GM23338 (cell line): ENCODE measurements around the gene MAGOH. TPM values are rescaled to one million over a fixed set of nuclear protein-coding genes. Genes with fewer than 3 reads are reported as not detected.

Experiments
- ATAC-seq: fragments of 200-7000 bp; cut with Tn5 transposase; 3 replicates; pipeline ENCODE4 v1.9.1; 2020
- DNase-seq: peaks from one replicate; pipeline ENCODE4 v3.0.0-alpha.2; 2015; ENCODE audit warnings: low spot score
- H2AFZ ChIP-seq: fragments of 200-600 bp; sonication (generic); 2 replicates; pipeline ENCODE4 v1.8.0; 2016; ENCODE audit warnings: antibody characterized with exemption, mild to moderate bottlenecking, moderate library complexity
- H3F3A ChIP-seq: fragments of 200-600 bp; sonication (generic); replicated peaks from 2 replicates; pipeline ENCODE4 v1.8.0; 2017; ENCODE audit warnings: antibody characterized with exemption, mixed run types, low read depth
- H3K27ac ChIP-seq: fragments of 200-600 bp; sonication (generic); 2 replicates; pipeline ENCODE4 v1.6.1; 2016; ENCODE audit warnings: low read depth
- H3K27me3 ChIP-seq: fragments of 200-600 bp; sonication (generic); 2 replicates; pipeline ENCODE4 v1.8.0; 2016; ENCODE audit warnings: mild to moderate bottlenecking, mixed run types, moderate library complexity; ENCODE audit not compliant: insufficient read depth
- H3K36me3 ChIP-seq: fragments of 200-600 bp; sonication (generic); 2 replicates; pipeline ENCODE4 v1.8.0; 2016; ENCODE audit warnings: mild to moderate bottlenecking; ENCODE audit not compliant: insufficient read depth
- H3K4me1 ChIP-seq: fragments of 200-600 bp; sonication (generic); 2 replicates; pipeline ENCODE4 v1.8.0; 2016; ENCODE audit warnings: mild to moderate bottlenecking, moderate library complexity; ENCODE audit not compliant: insufficient read depth
- H3K4me2 ChIP-seq: fragments of 200-600 bp; sonication (generic); 2 replicates; pipeline ENCODE4 v1.7.1; 2017; ENCODE audit warnings: mixed run types
- H3K4me3 ChIP-seq: fragments of 200-600 bp; sonication (generic); 2 replicates; pipeline ENCODE4 v1.6.1; 2016; ENCODE audit warnings: mixed run types
- H3K79me2 ChIP-seq: fragments of 200-600 bp; sonication (generic); replicated peaks from 2 replicates; pipeline ENCODE4 v1.8.0; 2017; ENCODE audit warnings: mild to moderate bottlenecking; ENCODE audit not compliant: insufficient read depth
- H3K9me2 ChIP-seq: fragments of 200-600 bp; sonication (generic); 2 replicates; pipeline ENCODE4 v1.8.0; 2017; ENCODE audit not compliant: insufficient read depth
- H4K20me1 ChIP-seq: fragments of 200-600 bp; sonication (generic); replicated peaks from 2 replicates; pipeline ENCODE4 v1.8.0; 2017; ENCODE audit warnings: mild to moderate bottlenecking; ENCODE audit not compliant: insufficient read depth
- H3K27ac Mint-ChIP-seq: 2 replicates; pipeline ENCODE4 v1.8.0; 2020; ENCODE audit warnings: inconsistent platforms, mild to moderate bottlenecking, moderate library complexity, mixed read lengths
- H3K27me3 Mint-ChIP-seq: 3 replicates; pipeline ENCODE4 v1.8.0; 2022; ENCODE audit warnings: low read depth, mild to moderate bottlenecking, moderate library complexity, mixed read lengths, inconsistent platforms; ENCODE audit not compliant: insufficient read depth, poor library complexity
- H3K36me3 Mint-ChIP-seq: 3 replicates; pipeline ENCODE4 v1.8.0; 2021; ENCODE audit warnings: low read depth, mild to moderate bottlenecking, inconsistent platforms, moderate library complexity, mixed read lengths
- H3K4me1 Mint-ChIP-seq: 3 replicates; pipeline ENCODE4 v1.8.0; 2020; ENCODE audit warnings: mild to moderate bottlenecking, inconsistent platforms, mixed read lengths
- H3K4me3 Mint-ChIP-seq: 3 replicates; pipeline ENCODE4 v1.8.0; 2021; ENCODE audit warnings: moderate library complexity, mild to moderate bottlenecking, inconsistent platforms, mixed read lengths
- H3K9me3 Mint-ChIP-seq: 3 replicates; pipeline ENCODE4 v1.8.0; 2020; ENCODE audit warnings: moderate library complexity, mild to moderate bottlenecking, inconsistent platforms, mixed read lengths
- CREB1 ChIP-seq: fragments of 250-450 bp; sonication (Bioruptor Pico); IDR thresholded peaks from 2 replicates; pipeline ENCODE4 v1.5.0; 2020; ENCODE audit warnings: low read depth, mild to moderate bottlenecking, moderate library complexity
- JUNB ChIP-seq: IDR thresholded peaks from one replicate; pipeline ENCODE4 v1.6.1; 2016; ENCODE audit warnings: antibody characterized with exemption; ENCODE audit not compliant: unreplicated experiment
- NANOG ChIP-seq: IDR thresholded peaks from 2 replicates; pipeline ENCODE4 v1.6.1; 2016; ENCODE audit warnings: antibody characterized with exemption, borderline replicate concordance
- POLR2AphosphoS5 ChIP-seq: IDR thresholded peaks from 2 replicates; pipeline ENCODE4 v1.6.1; 2016; ENCODE audit warnings: antibody characterized with exemption, low read depth
- ZNF114 ChIP-seq: fragments of 250-450 bp; sonication (Bioruptor Pico); IDR thresholded peaks from 2 replicates; pipeline ENCODE4 v1.5.0; 2020; ENCODE audit warnings: mild to moderate bottlenecking, moderate library complexity
- ZNF331 ChIP-seq: fragments of 250-450 bp; sonication (Bioruptor Pico); IDR thresholded peaks from 2 replicates; pipeline ENCODE4 v1.5.0; 2020; ENCODE audit warnings: low read depth, mild to moderate bottlenecking, moderate library complexity
- polyA plus RNA-seq: library from polyadenylated mRNA; unstranded; fragments of >200 nt; fragmentation: Nextera tagmentation; extraction: Ambion mirVana; gene quantifications from 2 replicates; pipeline ENCODE4 v1.2.1, GENCODE V29; 2016
- total RNA-seq: library from RNA; depleted of rRNA; stranded (reverse); fragments of >200 nt; shearing (Covaris generic); gene quantifications from 2 replicates; pipeline ENCODE4 v1.2.3, GENCODE V29; 2014
- TF ChIP-seq, protein P1 (sequence below), 2 experiments: fragments of 200-600 bp in 1 of 2; sonication (generic) in 1 of 2; conservative IDR thresholded peaks; 2 replicates each; pipeline versions ENCODE4 v1.5.1 to v1.6.1; 2016 to 2017; ENCODE audit warnings: antibody characterized with exemption in 2 of 2, low read depth in 2 of 2, mild to moderate bottlenecking in 2 of 2, moderate library complexity in 1 of 2
- TF ChIP-seq, protein P2 (sequence below): IDR thresholded peaks from one replicate; pipeline ENCODE4 v1.6.1; 2018; ENCODE audit warnings: antibody characterized with exemption; ENCODE audit not compliant: unreplicated experiment
- TF ChIP-seq, protein P3 (sequence below): fragments of 250-450 bp; sonication (Bioruptor Pico); IDR thresholded peaks from 2 replicates; pipeline ENCODE4 v1.5.0; 2020; ENCODE audit warnings: mild to moderate bottlenecking, moderate library complexity

Gene MAGOH
- total and polyA plus RNA-seq, 2 experiments from 2014 or later, result 79.3 to 185 TPM

DNA sequence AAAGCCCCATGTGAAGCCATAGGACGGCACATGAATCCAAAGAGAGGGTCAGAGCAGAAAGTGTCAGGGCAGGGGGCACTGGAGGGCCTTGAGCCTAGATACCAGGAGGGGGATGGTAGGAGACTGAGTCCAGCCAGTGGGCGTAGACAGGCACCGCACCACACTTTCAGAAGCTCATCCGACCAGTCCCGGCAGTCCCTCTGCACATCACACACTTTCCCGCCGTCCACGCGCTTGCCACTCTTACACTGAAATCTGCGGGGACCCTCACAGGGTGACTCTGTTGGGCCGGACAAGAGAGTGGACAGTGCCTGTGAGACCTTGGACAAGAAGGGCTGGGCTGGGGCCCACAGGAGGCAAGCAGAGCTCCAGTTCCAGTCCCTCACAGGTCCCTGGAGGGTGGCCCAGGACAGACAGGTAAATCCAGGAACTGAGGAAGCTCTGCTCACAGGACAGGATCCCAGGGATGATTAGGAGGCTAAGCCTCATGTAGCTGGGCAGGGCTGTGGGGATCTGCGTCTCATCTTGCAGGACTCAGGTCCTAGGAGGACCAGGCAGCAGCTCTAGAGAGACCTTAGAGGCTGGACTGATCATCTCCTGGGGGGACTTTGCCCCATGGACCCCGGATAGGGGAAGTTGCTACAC lies 36.3 kb upstream of the MAGOH start:
- H3F3A ChIP-seq, result no peaks in the 10 kb centered on the region
- no peaks in the 10 kb centered on the region for H3K9me3 Mint-ChIP-seq
- no peak overlapping the region for H3K27ac ChIP-seq
- no peaks in the 10 kb centered on the region for H4K20me1 ChIP-seq
- DNase-seq, result no peak
- H3K27me3 ChIP-seq, result no peaks in the 10 kb centered on the region
- H2AFZ ChIP-seq, result no peak overlapping the region
- H3K36me3 ChIP-seq, result peaks cover 10% of the 10 kb centered on the region
- no peaks in the 10 kb centered on the region for H3K9me2 ChIP-seq
- peaks cover 11% of the 10 kb centered on the region for H3K27me3 Mint-ChIP-seq
- TF ChIP-seq CREB1 (no peak), NANOG (no peak), POLR2AphosphoS5 (no peak), ZNF114 (CRISPR knock-in tag) (no peak), JUNB (no peak), ZNF331 (CRISPR knock-in tag) (no peak)
- TF ChIP-seq, protein P1, sequence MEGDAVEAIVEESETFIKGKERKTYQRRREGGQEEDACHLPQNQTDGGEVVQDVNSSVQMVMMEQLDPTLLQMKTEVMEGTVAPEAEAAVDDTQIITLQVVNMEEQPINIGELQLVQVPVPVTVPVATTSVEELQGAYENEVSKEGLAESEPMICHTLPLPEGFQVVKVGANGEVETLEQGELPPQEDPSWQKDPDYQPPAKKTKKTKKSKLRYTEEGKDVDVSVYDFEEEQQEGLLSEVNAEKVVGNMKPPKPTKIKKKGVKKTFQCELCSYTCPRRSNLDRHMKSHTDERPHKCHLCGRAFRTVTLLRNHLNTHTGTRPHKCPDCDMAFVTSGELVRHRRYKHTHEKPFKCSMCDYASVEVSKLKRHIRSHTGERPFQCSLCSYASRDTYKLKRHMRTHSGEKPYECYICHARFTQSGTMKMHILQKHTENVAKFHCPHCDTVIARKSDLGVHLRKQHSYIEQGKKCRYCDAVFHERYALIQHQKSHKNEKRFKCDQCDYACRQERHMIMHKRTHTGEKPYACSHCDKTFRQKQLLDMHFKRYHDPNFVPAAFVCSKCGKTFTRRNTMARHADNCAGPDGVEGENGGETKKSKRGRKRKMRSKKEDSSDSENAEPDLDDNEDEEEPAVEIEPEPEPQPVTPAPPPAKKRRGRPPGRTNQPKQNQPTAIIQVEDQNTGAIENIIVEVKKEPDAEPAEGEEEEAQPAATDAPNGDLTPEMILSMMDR (conservative IDR thresholded peaks at IDR 0.05; ENCODE audit: low read depth in 2 of 2), result no peak
- TF ChIP-seq, protein P2, sequence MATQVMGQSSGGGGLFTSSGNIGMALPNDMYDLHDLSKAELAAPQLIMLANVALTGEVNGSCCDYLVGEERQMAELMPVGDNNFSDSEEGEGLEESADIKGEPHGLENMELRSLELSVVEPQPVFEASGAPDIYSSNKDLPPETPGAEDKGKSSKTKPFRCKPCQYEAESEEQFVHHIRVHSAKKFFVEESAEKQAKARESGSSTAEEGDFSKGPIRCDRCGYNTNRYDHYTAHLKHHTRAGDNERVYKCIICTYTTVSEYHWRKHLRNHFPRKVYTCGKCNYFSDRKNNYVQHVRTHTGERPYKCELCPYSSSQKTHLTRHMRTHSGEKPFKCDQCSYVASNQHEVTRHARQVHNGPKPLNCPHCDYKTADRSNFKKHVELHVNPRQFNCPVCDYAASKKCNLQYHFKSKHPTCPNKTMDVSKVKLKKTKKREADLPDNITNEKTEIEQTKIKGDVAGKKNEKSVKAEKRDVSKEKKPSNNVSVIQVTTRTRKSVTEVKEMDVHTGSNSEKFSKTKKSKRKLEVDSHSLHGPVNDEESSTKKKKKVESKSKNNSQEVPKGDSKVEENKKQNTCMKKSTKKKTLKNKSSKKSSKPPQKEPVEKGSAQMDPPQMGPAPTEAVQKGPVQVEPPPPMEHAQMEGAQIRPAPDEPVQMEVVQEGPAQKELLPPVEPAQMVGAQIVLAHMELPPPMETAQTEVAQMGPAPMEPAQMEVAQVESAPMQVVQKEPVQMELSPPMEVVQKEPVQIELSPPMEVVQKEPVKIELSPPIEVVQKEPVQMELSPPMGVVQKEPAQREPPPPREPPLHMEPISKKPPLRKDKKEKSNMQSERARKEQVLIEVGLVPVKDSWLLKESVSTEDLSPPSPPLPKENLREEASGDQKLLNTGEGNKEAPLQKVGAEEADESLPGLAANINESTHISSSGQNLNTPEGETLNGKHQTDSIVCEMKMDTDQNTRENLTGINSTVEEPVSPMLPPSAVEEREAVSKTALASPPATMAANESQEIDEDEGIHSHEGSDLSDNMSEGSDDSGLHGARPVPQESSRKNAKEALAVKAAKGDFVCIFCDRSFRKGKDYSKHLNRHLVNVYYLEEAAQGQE, result no peak
- TF ChIP-seq, protein P3, sequence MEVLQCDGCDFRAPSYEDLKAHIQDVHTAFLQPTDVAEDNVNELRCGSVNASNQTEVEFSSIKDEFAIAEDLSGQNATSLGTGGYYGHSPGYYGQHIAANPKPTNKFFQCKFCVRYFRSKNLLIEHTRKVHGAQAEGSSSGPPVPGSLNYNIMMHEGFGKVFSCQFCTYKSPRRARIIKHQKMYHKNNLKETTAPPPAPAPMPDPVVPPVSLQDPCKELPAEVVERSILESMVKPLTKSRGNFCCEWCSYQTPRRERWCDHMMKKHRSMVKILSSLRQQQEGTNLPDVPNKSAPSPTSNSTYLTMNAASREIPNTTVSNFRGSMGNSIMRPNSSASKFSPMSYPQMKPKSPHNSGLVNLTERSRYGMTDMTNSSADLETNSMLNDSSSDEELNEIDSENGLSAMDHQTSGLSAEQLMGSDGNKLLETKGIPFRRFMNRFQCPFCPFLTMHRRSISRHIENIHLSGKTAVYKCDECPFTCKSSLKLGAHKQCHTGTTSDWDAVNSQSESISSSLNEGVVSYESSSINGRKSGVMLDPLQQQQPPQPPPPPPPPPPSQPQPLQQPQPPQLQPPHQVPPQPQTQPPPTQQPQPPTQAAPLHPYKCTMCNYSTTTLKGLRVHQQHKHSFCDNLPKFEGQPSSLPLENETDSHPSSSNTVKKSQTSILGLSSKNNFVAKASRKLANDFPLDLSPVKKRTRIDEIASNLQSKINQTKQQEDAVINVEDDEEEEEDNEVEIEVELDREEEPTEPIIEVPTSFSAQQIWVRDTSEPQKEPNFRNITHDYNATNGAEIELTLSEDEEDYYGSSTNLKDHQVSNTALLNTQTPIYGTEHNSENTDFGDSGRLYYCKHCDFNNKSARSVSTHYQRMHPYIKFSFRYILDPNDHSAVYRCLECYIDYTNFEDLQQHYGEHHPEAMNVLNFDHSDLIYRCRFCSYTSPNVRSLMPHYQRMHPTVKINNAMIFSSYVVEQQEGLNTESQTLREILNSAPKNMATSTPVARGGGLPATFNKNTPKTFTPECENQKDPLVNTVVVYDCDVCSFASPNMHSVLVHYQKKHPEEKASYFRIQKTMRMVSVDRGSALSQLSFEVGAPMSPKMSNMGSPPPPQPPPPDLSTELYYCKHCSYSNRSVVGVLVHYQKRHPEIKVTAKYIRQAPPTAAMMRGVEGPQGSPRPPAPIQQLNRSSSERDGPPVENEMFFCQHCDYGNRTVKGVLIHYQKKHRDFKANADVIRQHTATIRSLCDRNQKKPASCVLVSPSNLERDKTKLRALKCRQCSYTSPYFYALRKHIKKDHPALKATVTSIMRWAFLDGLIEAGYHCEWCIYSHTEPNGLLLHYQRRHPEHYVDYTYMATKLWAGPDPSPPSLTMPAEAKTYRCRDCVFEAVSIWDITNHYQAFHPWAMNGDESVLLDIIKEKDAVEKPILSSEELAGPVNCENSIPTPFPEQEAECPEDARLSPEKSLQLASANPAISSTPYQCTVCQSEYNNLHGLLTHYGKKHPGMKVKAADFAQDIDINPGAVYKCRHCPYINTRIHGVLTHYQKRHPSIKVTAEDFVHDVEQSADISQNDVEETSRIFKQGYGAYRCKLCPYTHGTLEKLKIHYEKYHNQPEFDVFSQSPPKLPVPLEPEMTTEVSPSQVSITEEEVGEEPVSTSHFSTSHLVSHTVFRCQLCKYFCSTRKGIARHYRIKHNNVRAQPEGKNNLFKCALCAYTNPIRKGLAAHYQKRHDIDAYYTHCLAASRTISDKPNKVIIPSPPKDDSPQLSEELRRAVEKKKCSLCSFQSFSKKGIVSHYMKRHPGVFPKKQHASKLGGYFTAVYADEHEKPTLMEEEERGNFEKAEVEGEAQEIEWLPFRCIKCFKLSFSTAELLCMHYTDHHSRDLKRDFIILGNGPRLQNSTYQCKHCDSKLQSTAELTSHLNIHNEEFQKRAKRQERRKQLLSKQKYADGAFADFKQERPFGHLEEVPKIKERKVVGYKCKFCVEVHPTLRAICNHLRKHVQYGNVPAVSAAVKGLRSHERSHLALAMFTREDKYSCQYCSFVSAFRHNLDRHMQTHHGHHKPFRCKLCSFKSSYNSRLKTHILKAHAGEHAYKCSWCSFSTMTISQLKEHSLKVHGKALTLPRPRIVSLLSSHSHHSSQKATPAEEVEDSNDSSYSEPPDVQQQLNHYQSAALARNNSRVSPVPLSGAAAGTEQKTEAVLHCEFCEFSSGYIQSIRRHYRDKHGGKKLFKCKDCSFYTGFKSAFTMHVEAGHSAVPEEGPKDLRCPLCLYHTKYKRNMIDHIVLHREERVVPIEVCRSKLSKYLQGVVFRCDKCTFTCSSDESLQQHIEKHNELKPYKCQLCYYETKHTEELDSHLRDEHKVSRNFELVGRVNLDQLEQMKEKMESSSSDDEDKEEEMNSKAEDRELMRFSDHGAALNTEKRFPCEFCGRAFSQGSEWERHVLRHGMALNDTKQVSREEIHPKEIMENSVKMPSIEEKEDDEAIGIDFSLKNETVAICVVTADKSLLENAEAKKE, result no peak
- no peaks in the 10 kb centered on the region for H3K4me1 ChIP-seq
- H3K4me2 ChIP-seq, result no peak overlapping the region
- no peak overlapping the region for H3K4me3 ChIP-seq
- H3K27ac Mint-ChIP-seq, result no peak overlapping the region
- peaks cover 88% of the 10 kb centered on the region for H3K36me3 Mint-ChIP-seq
- no peaks in the 10 kb centered on the region for H3K79me2 ChIP-seq
- ATAC-seq, result no peak
- H3K4me3 Mint-ChIP-seq, result no peak overlapping the region
- H3K4me1 Mint-ChIP-seq, result peaks cover 3% of the 10 kb centered on the region; the same call in 1 of the 3 replicates
